Endodermal cell (in vitro differentiated cells): ENCODE measurements around the gene SCFD1. TPM values are rescaled to one million over a fixed set of nuclear protein-coding genes. Genes with fewer than 3 reads are reported as not detected.

ENCODE experiments used
- DNase-seq: peaks from one replicate; pipeline ENCODE4 v3.0.0-alpha.2; 2017
- H3K27ac ChIP-seq: 2 replicates; pipeline ENCODE4 v1.5.1; 2013; ENCODE audit warnings: mild to moderate bottlenecking, low read depth, low read length, moderate library complexity
- H3K27me3 ChIP-seq: 2 replicates; pipeline ENCODE4 v1.6.1; 2013; ENCODE audit warnings: mild to moderate bottlenecking, low read length, moderate library complexity; ENCODE audit not compliant: insufficient read depth, control insufficient read depth, poor library complexity, severe bottlenecking
- H3K36me3 ChIP-seq: 2 replicates; pipeline ENCODE4 v1.7.0; 2013; ENCODE audit warnings: mild to moderate bottlenecking, low read length, moderate library complexity; ENCODE audit not compliant: control insufficient read depth, insufficient read depth
- H3K4me1 ChIP-seq: one replicate; pipeline ENCODE4 v1.7.0; 2013; ENCODE audit warnings: low read length; ENCODE audit not compliant: control insufficient read depth, insufficient read depth
- H3K4me3 ChIP-seq: 2 replicates; pipeline ENCODE4 v1.5.1; 2013; ENCODE audit warnings: mild to moderate bottlenecking, low read length, moderate library complexity
- H3K9ac ChIP-seq: 2 replicates; pipeline ENCODE4 v1.6.1; 2013; ENCODE audit warnings: mild to moderate bottlenecking, low read length, moderate library complexity; ENCODE audit not compliant: poor library complexity, severe bottlenecking; ENCODE audit errors: extremely low read depth
- H3K9me3 ChIP-seq: 2 replicates; pipeline ENCODE4 v1.6.1; 2013; ENCODE audit warnings: mild to moderate bottlenecking, low read length, moderate library complexity; ENCODE audit not compliant: control insufficient read depth
- H3K27ac Mint-ChIP-seq: 2 replicates; pipeline ENCODE4 v1.8.0; 2020; ENCODE audit warnings: mixed read lengths
- H3K27me3 Mint-ChIP-seq: 2 replicates; pipeline ENCODE4 v1.8.0; 2021; ENCODE audit warnings: mild to moderate bottlenecking, mixed read lengths; ENCODE audit not compliant: insufficient read depth
- H3K36me3 Mint-ChIP-seq: 2 replicates; pipeline ENCODE4 v1.8.0; 2020; ENCODE audit warnings: low read depth, mixed read lengths
- H3K4me1 Mint-ChIP-seq: 2 replicates; pipeline ENCODE4 v1.8.0; 2020; ENCODE audit warnings: mixed read lengths
- H3K4me3 Mint-ChIP-seq: 2 replicates; pipeline ENCODE4 v1.8.0; 2020; ENCODE audit warnings: mild to moderate bottlenecking, moderate library complexity, mixed read lengths
- H3K9me3 Mint-ChIP-seq: 2 replicates; pipeline ENCODE4 v1.8.0; 2020; ENCODE audit warnings: mild to moderate bottlenecking, mixed read lengths
- CTCF ChIP-seq: fragments of 200-600 bp; sonication (generic); conservative IDR thresholded peaks from 2 replicates; pipeline ENCODE4 v1.5.0; 2021; ENCODE audit warnings: antibody characterized with exemption, mild to moderate bottlenecking
- WGBS, 2 experiments: methylation state at CpG; one replicate each; pipeline versions ENCODE4 v1.1.5 to v1.1.7; 2013; ENCODE audit warnings: missing lambda C conversion rate in 2 of 2, mixed read lengths in 1 of 2; ENCODE audit not compliant: insufficient coverage in 1 of 2, insufficient read length in 1 of 2; 5-methylcytosine and 5-hydroxymethylcytosine counted together
- total RNA-seq, 2 donors: library from RNA; stranded (reverse); fragmentation: NEBNext Ultra II Directional in 1 of 2; extraction: Animal tissue kit (Norgen Biotek cat#: 25700) in 1 of 2; gene quantifications; 2 replicates in 1 of 2; 3 replicates in 1 of 2; pipeline ENCODE4 v1.2.1, GENCODE V29; 2021

The SCFD1 gene
- total RNA-seq, 2 donors from 2014 or later = 82.4 to 98.4 TPM

GRCh38 chr14:30621354-30621939, 672 bp upstream of the SCFD1 start:
- no peaks in the 10 kb centered on the region for H3K4me1 ChIP-seq
- no peak overlapping the region for H3K27ac ChIP-seq
- H3K27me3 ChIP-seq = no peaks in the 10 kb centered on the region
- H3K9ac ChIP-seq = peak overlapping the region; percentile 97
- peak; percentile 61 for DNase-seq
- Mint-ChIP-seq H3K36me3 (peaks cover 1% of the 10 kb centered on the region), H3K27ac (peak overlapping the region; percentile 99), H3K9me3 (no peaks in the 10 kb centered on the region), H3K27me3 (no peaks in the 10 kb centered on the region), H3K4me1 (peaks cover 16% of the 10 kb centered on the region), H3K4me3 (peak overlapping the region; percentile 92)
- H3K36me3 ChIP-seq = peaks cover 22% of the 10 kb centered on the region
- WGBS, 2 experiments = 68 to 74% methylated on average over 7 to 17 of the region's 17 CpGs
- no peak for TF ChIP-seq CTCF
- peak overlapping the region; percentile 92 for H3K4me3 ChIP-seq
- H3K9me3 ChIP-seq = no peaks in the 10 kb centered on the region

- no peaks in the 10 kb centered on the region for H3K9me3 Mint-ChIP-seq
- H3K27ac Mint-ChIP-seq = no peak overlapping the region
- DNase-seq = no peak
- H3K27me3 Mint-ChIP-seq = no peaks in the 10 kb centered on the region
- peaks cover 16% of the 10 kb centered on the region for H3K4me1 Mint-ChIP-seq
- Histone ChIP-seq H3K4me3 (peak overlapping the region; percentile 92), H3K4me1 (no peaks in the 10 kb centered on the region), H3K36me3 (peaks cover 31% of the 10 kb centered on the region), H3K9ac (peak overlapping the region; percentile 97), H3K9me3 (no peaks in the 10 kb centered on the region), H3K27me3 (no peaks in the 10 kb centered on the region), H3K27ac (no peak overlapping the region)
- peak overlapping the region; percentile 92 for H3K4me3 Mint-ChIP-seq
- 81 to 96% methylated on average over 5 to 6 of the region's 7 CpGs for WGBS, 2 experiments
- H3K36me3 Mint-ChIP-seq = peaks cover 11% of the 10 kb centered on the region
- no peak for TF ChIP-seq CTCF
These were observed 1.5 kb downstream of the SCFD1 start for GRCh38 chr14:30623412-30624131.

- 96 to 99% methylated on average over 5 of the region's 5 CpGs for WGBS, 2 experiments
- Mint-ChIP-seq H3K9me3 (no peaks in the 10 kb centered on the region), H3K4me1 (peaks cover 16% of the 10 kb centered on the region), H3K4me3 (peak overlapping the region; percentile 92), H3K27me3 (no peaks in the 10 kb centered on the region), H3K36me3 (peaks cover 11% of the 10 kb centered on the region), H3K27ac (no peak overlapping the region)
- Histone ChIP-seq H3K4me1 (no peaks in the 10 kb centered on the region), H3K27ac (no peak overlapping the region), H3K27me3 (no peaks in the 10 kb centered on the region), H3K4me3 (peak overlapping the region; percentile 92), H3K9me3 (no peaks in the 10 kb centered on the region), H3K36me3 (peaks cover 32% of the 10 kb centered on the region), H3K9ac (no peak overlapping the region)
- no peak for DNase-seq
- TF ChIP-seq CTCF = no peak
These were observed 2.0 kb downstream of the SCFD1 start for GRCh38 chr14:30624132-30624423.
